HG03045 (cell line): ENCODE measurements around the gene FGF12.

Source experiments
- ATAC-seq: cut with Tn5 transposase; IDR thresholded peaks from one replicate; pipeline ENCODE4 v1.9.1; 2021; ENCODE audit warnings: mild to moderate bottlenecking, moderate library complexity; ENCODE audit not compliant: unreplicated experiment

Gene FGF12

GRCh38 chr3:192687488-192688152 lies 39.7 kb downstream of the FGF12 start:
- ATAC-seq = no peak

- no peak for ATAC-seq
These were observed 41.5 kb downstream of the FGF12 start for GRCh38 chr3:192685801-192686200.

DNA sequence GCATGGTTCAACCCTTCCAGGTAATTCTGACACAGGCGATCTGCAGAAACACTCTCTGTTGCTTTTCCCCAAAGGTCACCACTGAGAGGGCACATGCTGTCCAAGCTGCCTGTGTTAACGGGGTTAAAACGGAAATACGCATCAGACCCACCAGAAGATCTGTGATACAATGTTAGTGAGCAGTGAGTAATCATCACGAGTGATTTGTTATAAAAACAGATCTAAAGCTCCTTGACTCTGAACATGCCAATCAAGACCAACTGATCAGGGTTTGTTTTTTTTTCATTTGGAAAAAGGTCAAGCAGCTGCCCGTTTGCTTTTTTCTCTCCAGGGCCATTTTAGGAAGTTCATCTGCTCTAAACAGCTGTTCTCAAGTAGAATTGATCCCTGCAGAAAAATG lies 43.2 kb downstream of the FGF12 start:
- ATAC-seq = no peak

- ATAC-seq = peak; percentile 55
These were observed 51.2 kb downstream of the FGF12 start for GRCh38 chr3:192675958-192676649.

DNA sequence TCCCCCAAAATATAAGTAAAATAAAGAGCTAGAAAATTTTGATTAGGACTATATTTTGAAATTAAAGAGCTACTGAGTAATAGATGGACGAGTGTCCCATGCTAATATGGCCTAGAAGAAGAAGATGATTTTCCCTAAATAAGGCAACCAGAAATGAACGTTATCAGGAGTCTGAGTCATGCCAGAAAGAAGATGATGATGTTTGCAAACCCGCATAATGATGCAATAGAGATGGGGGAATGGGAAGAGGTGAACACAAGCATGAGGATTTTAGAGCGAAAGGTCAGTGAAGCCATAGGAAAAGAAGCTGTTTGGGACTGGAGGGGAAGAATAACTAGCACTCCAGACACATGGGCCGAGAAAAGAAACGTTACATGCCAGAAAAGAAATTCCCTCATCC lies 71.7 kb downstream of the FGF12 start:
- ATAC-seq = no peak

GRCh38 chr3:192655040-192655439 lies 72.3 kb downstream of the FGF12 start:
- ATAC-seq = no peak

DNA sequence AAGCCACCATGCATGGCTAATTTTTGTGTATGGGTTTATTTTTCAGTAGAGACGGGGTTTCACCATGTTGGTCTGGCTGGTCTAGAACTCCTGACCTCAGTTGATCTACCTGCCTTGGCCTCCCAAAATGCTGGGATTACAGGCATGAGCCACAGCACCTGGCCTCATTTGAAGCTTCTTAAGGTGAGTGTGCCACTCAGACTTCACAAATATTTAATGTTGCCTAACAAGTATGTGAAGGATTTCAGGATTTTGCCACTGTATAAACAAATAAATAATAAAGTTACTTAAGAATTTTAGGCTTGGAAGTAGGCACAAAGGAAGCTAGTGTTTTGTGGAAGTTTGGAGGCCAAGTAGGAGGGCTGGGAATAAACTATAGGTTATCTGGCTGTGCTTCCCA lies 73.5 kb downstream of the FGF12 start:
- ATAC-seq = no peak

GRCh38 chr3:192652727-192653126 lies 74.6 kb downstream of the FGF12 start:
- ATAC-seq = no peak

- ATAC-seq = no peak
These were observed 75.4 kb downstream of the FGF12 start for GRCh38 chr3:192651836-192652512.

DNA sequence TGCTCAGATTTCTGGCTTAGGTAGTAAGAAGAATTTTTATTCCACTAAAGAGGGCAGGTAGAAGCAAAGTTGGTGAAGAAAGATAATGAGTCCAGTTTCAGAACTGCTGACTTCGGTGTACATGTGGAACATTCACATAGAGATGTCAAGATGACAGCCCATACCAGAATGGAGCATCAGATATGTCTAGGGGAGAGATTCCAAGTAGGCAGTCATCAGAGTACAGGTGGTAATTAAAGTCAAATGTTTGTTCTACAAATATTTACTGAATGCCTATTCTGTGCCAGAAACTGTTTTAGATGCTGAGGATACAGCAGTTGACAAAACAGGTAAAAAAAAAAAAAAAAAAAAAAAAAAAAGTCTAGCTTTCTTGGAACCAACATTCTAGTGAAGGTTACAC lies 81.9 kb downstream of the FGF12 start:
- ATAC-seq = no peak

- no peak for ATAC-seq
These were observed 84.7 kb downstream of the FGF12 start for GRCh38 chr3:192642651-192643050.

DNA sequence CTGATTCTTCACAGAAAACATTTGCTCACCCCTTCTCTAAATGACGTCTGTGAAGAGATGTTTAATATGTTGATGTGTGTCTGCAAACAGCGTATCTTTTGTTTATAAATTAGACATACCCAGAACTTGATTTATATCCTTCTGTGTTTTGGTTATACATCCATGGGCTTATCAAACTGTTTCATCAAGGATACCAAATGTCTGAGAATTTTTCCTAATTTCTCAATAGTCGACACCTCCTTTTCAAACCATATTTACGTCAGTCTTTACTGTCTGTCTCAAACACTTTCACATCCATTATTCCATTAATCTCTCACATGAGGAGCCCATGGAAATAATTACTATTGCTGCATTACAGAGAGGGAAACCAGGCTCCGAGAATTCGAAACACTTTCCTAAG lies 85.4 kb downstream of the FGF12 start:
- no peak for ATAC-seq

DNA sequence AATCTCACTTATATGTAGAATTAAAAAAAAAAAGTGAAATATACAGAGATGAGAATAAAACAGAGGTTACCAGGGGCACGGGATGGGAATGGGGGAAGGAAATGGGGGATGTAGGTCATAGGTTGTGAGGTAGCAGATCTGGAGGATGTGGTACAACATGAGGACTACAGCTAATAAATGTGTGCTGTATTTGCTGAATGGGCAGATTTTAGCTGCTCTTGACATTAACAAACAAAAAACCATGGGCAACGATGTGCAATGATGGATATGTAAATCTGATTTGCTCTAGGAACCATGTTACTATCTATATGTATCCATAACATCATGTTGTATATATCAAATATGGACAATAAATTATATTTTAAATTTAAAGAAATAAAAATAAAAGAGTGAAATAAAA lies 87.4 kb downstream of the FGF12 start:
- ATAC-seq = no peak

- ATAC-seq = no peak
These were observed 89.5 kb downstream of the FGF12 start for GRCh38 chr3:192637803-192638202.

DNA sequence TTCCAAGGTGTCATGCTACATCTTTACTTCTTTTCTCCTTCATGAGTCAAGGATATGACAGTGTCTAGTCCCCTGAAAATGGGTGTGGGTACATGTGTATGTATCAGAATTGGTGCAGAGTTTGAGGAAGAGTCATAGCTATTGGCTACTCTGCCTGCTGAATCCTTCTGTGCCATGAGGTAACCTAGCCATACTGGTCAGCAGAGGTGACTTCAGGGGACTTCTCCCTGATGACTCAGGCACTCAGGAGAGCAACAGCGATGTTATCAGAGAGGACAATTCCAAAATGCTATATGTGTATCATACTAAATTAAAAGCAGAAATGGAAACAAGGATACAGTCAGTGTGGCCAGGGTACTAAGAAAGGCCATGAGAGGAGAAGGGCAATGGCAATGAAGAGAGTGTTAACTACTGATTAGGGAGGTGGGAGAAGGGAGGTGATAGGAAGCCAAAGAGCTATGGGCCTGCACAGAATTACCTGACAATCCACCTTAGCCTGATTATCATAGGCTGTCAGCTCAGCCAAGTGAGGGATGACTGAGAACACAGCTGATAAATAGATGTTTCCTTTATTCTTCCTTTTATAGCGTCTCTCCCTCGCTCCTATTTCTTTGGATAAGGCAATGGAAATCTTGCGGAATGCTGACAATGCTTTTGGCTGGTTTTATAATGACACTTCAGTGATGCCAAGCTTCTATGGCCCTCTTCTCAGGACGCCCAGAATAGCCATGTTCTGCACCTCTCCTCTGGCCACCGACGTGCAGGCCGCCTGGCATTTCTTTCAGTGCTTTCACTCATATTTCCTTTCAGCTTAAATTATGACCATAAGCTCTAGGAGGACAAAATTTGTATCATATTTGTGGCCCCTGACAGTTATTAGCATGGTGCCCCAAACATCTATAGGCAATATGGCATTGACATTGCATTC lies 90.6 kb downstream of the FGF12 start:
- no peak for ATAC-seq

DNA sequence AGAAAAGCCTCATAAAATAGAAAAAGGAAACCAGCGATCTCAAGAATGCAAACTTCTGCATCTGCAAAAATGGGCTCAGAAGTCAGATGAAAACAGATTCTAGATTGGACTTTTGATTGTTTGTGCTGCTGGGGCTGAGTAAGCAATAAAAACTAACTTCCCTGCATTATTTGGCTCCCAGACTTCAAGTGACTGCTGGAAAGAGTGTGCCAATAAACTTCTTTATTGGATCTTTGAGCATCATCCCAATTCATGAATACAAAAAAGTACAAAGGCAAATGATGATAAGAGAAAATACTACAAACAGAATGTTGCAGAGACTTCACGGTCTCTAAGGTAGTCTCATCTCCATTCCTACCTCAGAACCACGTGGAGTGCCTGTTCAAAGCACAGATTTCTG lies 97.9 kb downstream of the FGF12 start:
- no peak for ATAC-seq

DNA sequence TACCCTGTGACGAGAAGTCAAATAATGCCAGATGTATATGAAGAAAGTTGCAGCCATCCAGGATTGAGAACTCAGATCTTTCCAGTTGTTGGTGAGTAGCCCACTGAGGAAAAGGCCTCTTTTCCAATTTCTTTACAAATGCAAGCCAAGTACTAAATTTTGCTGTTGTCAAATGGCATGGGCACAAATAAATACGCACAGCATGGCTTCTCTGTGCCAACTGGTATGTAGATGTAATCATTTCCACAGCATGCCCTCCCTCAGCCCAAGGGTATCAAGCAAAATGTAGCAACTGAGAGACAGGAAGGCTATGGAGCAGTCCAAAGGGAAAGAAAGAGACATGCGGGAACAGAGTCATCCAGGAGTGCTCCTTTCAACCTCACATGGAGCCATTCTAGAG lies 105.4 kb downstream of the FGF12 start:
- ATAC-seq = no peak

- no peak for ATAC-seq
These were observed 107.1 kb downstream of the FGF12 start for GRCh38 chr3:192620275-192620674.

DNA sequence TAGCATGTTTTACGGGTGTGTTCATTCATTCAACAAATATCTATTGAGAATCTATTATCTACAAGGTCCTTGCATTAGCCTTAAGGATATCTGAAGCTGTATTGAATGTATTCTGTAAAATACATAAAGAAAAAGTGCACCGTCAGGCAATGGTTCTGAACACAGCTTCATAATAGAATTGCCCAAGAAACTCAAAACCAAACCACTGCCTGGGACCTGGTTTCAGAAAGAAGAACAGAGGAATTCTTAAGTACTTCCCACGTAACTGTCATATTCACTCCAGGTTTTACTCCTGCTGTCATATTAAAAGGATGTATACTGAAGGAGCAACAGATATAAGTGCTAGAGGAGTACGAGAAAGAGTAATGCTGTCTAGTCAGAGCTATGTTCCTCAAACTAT lies 115.9 kb downstream of the FGF12 start:
- no peak for ATAC-seq

DNA sequence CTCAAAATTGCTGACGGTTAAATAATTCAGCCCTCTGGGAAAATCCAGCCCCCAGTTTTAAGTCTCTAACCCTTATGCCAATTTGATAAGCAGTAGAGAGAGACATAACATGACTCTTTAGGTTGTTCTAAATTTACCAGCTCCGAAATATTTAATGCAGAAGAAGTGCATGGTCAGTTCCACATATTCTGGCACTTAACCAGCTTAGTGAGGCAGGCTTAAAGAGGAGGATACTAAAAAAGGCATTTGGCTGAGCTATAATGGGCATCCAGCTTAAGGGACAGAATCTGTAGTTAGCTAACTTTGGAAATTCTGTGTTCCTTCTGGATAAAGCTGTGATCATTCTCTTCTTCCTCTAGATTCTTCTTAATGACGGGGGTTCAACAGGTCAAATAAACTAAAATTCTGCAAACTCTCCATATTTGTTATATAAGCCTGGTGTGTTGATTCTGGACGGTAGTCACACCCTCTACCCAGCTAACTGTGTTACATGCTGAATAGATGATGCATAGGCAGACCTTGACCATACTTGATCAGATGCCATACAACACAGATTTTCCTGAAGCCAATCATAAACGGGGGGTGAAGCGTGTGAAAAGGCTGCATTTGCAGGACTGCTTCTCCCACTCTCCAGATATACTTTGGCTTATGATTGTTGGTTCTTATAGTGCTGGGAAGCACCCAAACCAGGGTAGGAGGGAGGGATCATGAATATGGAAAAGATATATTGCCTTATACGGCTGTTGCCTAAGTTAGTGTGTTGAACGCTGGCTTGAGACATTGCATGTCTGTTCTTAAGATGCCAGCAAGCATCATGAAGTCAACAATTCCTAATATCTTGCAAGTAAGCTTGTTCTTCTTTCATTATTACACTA lies 118.4 kb downstream of the FGF12 start:
- no peak for ATAC-seq
